Gastroesophageal sphincter (tissue), 4 donors: ENCODE measurements around the gene ITK. TPM values are rescaled to one million over a fixed set of nuclear protein-coding genes. Genes with fewer than 3 reads are reported as not detected.

Source experiments
- ATAC-seq: fragments of 150-250 bp; one replicate; pipeline ENCODE4 v1.9.1; 2016; ENCODE audit warnings: mild to moderate bottlenecking, moderate library complexity
- H3K27ac ChIP-seq, 4 donors: fragments of 200-600 bp; sonication (generic) in 3 of 4; 1 replicate in 3 of 4; 2 replicates in 1 of 4; pipeline ENCODE4 v1.5.1; 2016 to 2019
- H3K27me3 ChIP-seq: fragments of 200-600 bp; sonication (generic); one replicate; pipeline ENCODE4 v1.5.1; 2019
- H3K36me3 ChIP-seq, 2 donors: fragments of 200-600 bp; sonication (generic); one replicate each; pipeline ENCODE4 v1.5.1; 2019; ENCODE audit warnings: control low read depth in 1 of 2
- H3K4me1 ChIP-seq, 3 donors: fragments of 200-600 bp; sonication (generic); 1 replicate in 2 of 3; 2 replicates in 1 of 3; pipeline ENCODE4 v1.5.1; 2016 to 2019; ENCODE audit warnings: control low read depth in 2 of 3
- H3K4me3 ChIP-seq, 2 donors: fragments of 200-600 bp; sonication (generic); one replicate each; pipeline ENCODE4 v1.5.1; 2019; ENCODE audit warnings: mild to moderate bottlenecking in 1 of 2, moderate library complexity in 1 of 2
- H3K9me3 ChIP-seq, 3 donors: fragments of 200-600 bp; sonication (generic); one replicate each; pipeline ENCODE4 v1.5.1; 2017 to 2019; ENCODE audit warnings: control low read depth in 2 of 3
- EP300 ChIP-seq: sonication (generic); formaldehyde crosslinking; IDR thresholded peaks from one replicate; pipeline ENCODE4 v1.6.1; 2017; ENCODE audit warnings: antibody characterized with exemption, mild to moderate bottlenecking
- POLR2A ChIP-seq, 2 donors: fragments of 450-650 bp; IDR thresholded peaks; one replicate each; pipeline ENCODE4 v1.6.1; 2017; ENCODE audit warnings: antibody characterized with exemption in 2 of 2, mild to moderate bottlenecking in 2 of 2, moderate library complexity in 1 of 2
- POLR2AphosphoS5 ChIP-seq: sonication (generic); formaldehyde crosslinking; IDR thresholded peaks from one replicate; pipeline ENCODE4 v1.6.1; 2017; ENCODE audit warnings: antibody characterized with exemption
- WGBS, 2 donors: methylation state at CpG; one replicate each; pipeline ENCODE4 v1.1.5; 2018; ENCODE audit warnings: low coverage in 1 of 2; 5-methylcytosine and 5-hydroxymethylcytosine counted together
- total RNA-seq, 4 donors: library from RNA; depleted of rRNA; stranded (reverse); fragments of >200 nt; gene quantifications; one replicate each; pipeline ENCODE4 v1.1.0, GENCODE V29; 2016
- TF ChIP-seq, protein P1 (sequence below), 4 experiments: fragments of 200-600 bp in 2 of 4; fragments of 450-650 bp in 2 of 4; sonication (generic) in 1 of 4; IDR thresholded peaks; one replicate each; pipeline ENCODE4 v1.5.1; 2017 to 2019; ENCODE audit warnings: antibody characterized with exemption in 4 of 4, mild to moderate bottlenecking in 2 of 4, moderate library complexity in 2 of 4

Gene ITK
- total RNA-seq, 4 donors from 2014 or later, result 0.52 to 3.1 (median 1.8) TPM

DNA sequence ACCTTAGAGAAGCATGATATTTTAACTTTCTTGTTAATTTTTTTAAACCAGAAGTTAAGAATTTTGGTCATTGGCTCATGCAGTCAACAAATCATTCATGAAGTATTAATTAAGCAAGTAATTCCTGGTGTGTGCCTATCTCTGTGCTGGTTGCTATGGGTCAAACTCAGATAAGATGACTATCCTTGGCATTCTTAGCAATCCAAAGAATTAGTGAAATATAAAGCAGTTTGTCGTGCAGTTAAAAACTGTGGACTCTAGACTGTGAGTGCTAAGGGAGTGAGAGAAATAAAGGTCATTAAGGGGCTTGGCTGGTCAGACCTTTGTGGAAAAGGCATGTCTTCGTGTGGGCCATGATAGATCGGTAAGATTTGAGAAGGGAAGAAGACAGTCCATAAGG lies 90.1 kb downstream of the ITK start:
- Histone ChIP-seq H3K4me1 (peaks cover 0 to 15% (median 3%) of the 10 kb centered on the region in 3 donors), H3K27me3 (no peaks in the 10 kb centered on the region), H3K27ac (no peak overlapping the region), H3K9me3 (no peaks in the 10 kb centered on the region), H3K4me3 (no peak overlapping the region), H3K36me3 (no peaks in the 10 kb centered on the region)
- TF ChIP-seq POLR2AphosphoS5, result no peak
- no peak for TF ChIP-seq POLR2A (IDR thresholded peaks at IDR 0.05)
- TF ChIP-seq, protein P1, sequence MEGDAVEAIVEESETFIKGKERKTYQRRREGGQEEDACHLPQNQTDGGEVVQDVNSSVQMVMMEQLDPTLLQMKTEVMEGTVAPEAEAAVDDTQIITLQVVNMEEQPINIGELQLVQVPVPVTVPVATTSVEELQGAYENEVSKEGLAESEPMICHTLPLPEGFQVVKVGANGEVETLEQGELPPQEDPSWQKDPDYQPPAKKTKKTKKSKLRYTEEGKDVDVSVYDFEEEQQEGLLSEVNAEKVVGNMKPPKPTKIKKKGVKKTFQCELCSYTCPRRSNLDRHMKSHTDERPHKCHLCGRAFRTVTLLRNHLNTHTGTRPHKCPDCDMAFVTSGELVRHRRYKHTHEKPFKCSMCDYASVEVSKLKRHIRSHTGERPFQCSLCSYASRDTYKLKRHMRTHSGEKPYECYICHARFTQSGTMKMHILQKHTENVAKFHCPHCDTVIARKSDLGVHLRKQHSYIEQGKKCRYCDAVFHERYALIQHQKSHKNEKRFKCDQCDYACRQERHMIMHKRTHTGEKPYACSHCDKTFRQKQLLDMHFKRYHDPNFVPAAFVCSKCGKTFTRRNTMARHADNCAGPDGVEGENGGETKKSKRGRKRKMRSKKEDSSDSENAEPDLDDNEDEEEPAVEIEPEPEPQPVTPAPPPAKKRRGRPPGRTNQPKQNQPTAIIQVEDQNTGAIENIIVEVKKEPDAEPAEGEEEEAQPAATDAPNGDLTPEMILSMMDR (IDR thresholded peaks at IDR 0.05), result no peak
- no peak for TF ChIP-seq EP300
- ATAC-seq, result no peak
- WGBS, 2 donors, result 62 to 67% methylated on average over 3 of the region's 3 CpGs

DNA sequence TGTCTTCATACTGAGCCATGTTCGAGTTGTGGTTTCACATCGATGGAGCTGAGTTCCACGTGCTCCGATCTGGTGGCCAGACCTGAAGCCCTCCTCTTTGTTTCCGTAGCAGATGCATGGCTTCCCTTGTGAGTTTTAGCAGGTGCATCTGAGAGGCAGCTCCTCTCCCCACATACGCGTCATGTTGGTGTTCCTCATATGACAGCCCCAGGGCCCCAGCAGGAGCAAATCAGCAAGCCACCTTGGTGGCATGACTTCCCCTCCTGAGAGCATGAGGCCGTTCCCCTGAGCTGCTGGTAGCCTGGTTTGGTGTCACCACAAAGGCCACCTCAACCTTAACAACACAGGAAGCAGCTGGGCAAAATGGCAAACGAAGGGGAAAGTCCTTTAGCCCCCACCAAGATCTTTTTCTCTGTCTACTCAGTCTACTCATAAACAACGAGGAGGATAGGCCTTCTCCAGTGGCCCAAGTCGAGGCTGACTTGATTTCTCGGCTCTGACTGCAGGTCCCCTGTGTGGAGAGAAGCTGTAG lies 91.2 kb downstream of the ITK start:
- Histone ChIP-seq H3K4me3 (no peak overlapping the region), H3K27ac (no peak overlapping the region), H3K36me3 (no peaks in the 10 kb centered on the region), H3K9me3 (no peaks in the 10 kb centered on the region), H3K27me3 (no peaks in the 10 kb centered on the region), H3K4me1 (peaks cover 0 to 7% (median 0%) of the 10 kb centered on the region in 3 donors)
- ATAC-seq, result no peak
- no peak for TF ChIP-seq POLR2A (IDR thresholded peaks at IDR 0.05)
- TF ChIP-seq, protein P1 (IDR thresholded peaks at IDR 0.05), result no peak
- TF ChIP-seq EP300, result no peak
- no peak for TF ChIP-seq POLR2AphosphoS5
- 90 to 98% methylated on average over 5 of the region's 12 CpGs for WGBS, 2 donors

- 80% methylated on average over 1 of the region's 1 CpG; no CpG with 5 or more reads in 1 of the 2 donors for WGBS, 2 donors
- no peak for TF ChIP-seq POLR2AphosphoS5
- TF ChIP-seq EP300, result no peak
- no peak for TF ChIP-seq POLR2A (IDR thresholded peaks at IDR 0.05)
- TF ChIP-seq, protein P1 (IDR thresholded peaks at IDR 0.05), result no peak
- Histone ChIP-seq H3K9me3 (no peaks in the 10 kb centered on the region), H3K27ac (no peak overlapping the region), H3K36me3 (no peaks in the 10 kb centered on the region), H3K4me3 (no peak overlapping the region), H3K27me3 (no peaks in the 10 kb centered on the region), H3K4me1 (no peaks in the 10 kb centered on the region)
- no peak for ATAC-seq
Observed at GRCh38 chr5:157273131-157273556, 92.5 kb downstream of the ITK start.

GRCh38 chr5:157275403-157275802 lies 94.8 kb downstream of the ITK start:
- no peak for ATAC-seq
- no peaks in the 10 kb centered on the region for H3K4me1 ChIP-seq
- no peaks in the 10 kb centered on the region for H3K27me3 ChIP-seq
- WGBS, 2 donors, result 76 to 100% methylated on average over 1 of the region's 1 CpG
- TF ChIP-seq EP300, result no peak
- no peak for TF ChIP-seq POLR2A (IDR thresholded peaks at IDR 0.05)
- TF ChIP-seq, protein P1 (IDR thresholded peaks at IDR 0.05), result no peak
- no peak for TF ChIP-seq POLR2AphosphoS5
- H3K9me3 ChIP-seq, result no peaks in the 10 kb centered on the region
- no peaks in the 10 kb centered on the region for H3K36me3 ChIP-seq
- H3K4me3 ChIP-seq, result no peak overlapping the region
- H3K27ac ChIP-seq, result no peak overlapping the region

DNA sequence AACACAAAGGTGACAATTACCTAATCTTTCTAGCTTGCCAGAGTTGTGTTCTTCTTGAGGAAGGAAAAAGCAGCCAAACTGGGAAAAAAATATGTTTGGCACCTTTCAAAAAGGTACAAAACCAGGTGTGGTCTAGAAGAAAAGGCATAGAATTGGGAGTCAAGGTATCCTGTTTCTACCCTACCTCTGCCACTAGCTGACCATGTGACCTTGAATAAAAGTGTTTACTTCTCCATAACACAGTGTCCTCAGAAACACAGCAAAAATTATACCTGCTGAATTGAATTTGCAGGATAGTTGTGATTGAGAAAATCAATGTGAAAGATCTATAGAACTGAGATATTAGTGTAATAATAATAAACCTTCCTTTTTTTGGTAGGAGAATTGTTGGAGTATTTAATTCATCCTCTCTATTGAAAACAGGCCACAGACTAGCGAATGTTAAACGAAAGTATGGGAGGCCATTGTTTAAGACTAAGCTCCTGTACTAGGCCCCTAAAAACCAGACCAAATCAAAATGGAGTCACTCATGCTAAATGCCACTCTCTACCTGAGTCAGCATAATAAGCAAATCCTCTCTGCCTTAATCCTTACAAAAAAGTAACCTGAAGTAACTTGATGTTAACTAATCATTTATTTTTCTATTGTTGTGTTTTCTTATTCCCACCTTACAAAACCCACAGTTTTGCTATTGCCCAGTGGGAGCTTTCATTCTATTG lies 97.8 kb downstream of the ITK start:
- Histone ChIP-seq H3K36me3 (no peaks in the 10 kb centered on the region), H3K9me3 (no peaks in the 10 kb centered on the region), H3K27me3 (no peaks in the 10 kb centered on the region), H3K4me3 (no peak overlapping the region), H3K27ac (no peak overlapping the region), H3K4me1 (no peaks in the 10 kb centered on the region)
- ATAC-seq, result no peak
- no peak for TF ChIP-seq POLR2A (IDR thresholded peaks at IDR 0.05)
- TF ChIP-seq, protein P1 (IDR thresholded peaks at IDR 0.05), result no peak
- TF ChIP-seq POLR2AphosphoS5, result no peak
- TF ChIP-seq EP300, result no peak
- 86 to 100% methylated on average over 2 of the region's 2 CpGs for WGBS, 2 donors
